ENCODE results near the gene PCCA. TPM values are rescaled to one million over a fixed set of nuclear protein-coding genes. Genes with fewer than 3 reads are reported as not detected.

PCCA gene
- total and polyA plus RNA-seq, 2 donors (not counting 1 experiment from before 2014, with no cell fraction given) = 11.2 to 73.0 TPM

DNA sequence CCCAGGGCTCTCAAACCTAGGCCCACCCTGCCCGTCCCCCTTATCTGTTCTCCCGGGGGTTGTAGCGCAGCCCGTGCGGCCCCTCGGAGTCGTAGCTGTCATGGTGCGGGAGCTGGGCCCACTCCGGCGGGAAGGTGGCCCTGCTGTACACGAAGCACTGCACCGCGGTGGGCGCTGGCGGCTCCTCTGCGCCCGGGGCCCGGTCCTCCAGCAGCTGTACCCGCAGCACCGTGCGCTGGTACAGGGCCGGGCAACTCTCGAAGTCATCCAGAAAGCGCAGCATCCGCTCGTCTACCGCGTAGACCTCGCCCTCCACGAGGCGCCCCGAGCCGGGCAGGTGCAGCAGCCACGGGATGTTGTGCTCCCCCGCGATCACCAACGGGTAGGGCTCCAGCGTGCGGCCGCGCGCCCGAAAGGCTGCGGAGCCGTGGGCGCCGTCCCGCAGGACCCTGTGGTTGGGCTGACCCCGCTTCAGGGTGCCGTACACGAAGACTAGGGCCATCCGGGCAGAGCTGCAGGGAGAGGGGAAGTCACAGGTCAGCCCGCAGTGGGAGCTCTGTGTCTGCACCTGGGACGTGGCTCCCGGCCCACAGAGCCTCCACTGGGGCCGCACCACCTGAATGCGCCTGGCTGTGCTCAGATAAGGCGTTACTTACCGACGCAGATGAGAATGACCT is 443.3 kb downstream of the PCCA start:
- no peak for DNase-seq (ENCODE audit: low read depth in 2 of 2)
- no peaks in the 10 kb centered on the region for H3K36me3 ChIP-seq (ENCODE audit: control insufficient read depth, insufficient read depth, low read length)
- H2AFZ ChIP-seq (ENCODE audit: low read length) = no peak overlapping the region
- H4K20me1 ChIP-seq (ENCODE audit: control insufficient read depth, extremely low read depth, insufficient read depth, low read length) = no peaks in the 10 kb centered on the region
- H3K9me3 ChIP-seq (ENCODE audit: control insufficient read depth, insufficient read depth, low read depth, low read length) = no peaks in the 10 kb centered on the region
- H3K4me3 ChIP-seq (replicated peaks in 1 of 4; ENCODE audit: control extremely low read depth in 1 of 4, insufficient read depth in 1 of 4, low read depth in 3 of 4, low read length in 4 of 4) = no peak overlapping the region
- no peak overlapping the region for H3K27ac ChIP-seq (ENCODE audit: insufficient read depth, low read length)
- TF ChIP-seq EZH2 (IDR thresholded peaks at IDR 0.05; ENCODE audit: low read length, missing control alignments) = no peak
- TF ChIP-seq, protein P1, sequence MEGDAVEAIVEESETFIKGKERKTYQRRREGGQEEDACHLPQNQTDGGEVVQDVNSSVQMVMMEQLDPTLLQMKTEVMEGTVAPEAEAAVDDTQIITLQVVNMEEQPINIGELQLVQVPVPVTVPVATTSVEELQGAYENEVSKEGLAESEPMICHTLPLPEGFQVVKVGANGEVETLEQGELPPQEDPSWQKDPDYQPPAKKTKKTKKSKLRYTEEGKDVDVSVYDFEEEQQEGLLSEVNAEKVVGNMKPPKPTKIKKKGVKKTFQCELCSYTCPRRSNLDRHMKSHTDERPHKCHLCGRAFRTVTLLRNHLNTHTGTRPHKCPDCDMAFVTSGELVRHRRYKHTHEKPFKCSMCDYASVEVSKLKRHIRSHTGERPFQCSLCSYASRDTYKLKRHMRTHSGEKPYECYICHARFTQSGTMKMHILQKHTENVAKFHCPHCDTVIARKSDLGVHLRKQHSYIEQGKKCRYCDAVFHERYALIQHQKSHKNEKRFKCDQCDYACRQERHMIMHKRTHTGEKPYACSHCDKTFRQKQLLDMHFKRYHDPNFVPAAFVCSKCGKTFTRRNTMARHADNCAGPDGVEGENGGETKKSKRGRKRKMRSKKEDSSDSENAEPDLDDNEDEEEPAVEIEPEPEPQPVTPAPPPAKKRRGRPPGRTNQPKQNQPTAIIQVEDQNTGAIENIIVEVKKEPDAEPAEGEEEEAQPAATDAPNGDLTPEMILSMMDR (conservative IDR thresholded peaks at IDR 0.05 in 1 of 2, IDR thresholded peaks at IDR 0.05 in 1 of 2; ENCODE audit: low read depth in 1 of 2, low read length in 2 of 2) = no peak
- no peak overlapping the region for H3K9ac ChIP-seq (ENCODE audit: insufficient read depth, low read length)
- no peaks in the 10 kb centered on the region for H3K27me3 ChIP-seq (ENCODE audit: control insufficient read depth, insufficient read depth, low read length)
- H3K79me2 ChIP-seq (ENCODE audit: control insufficient read depth, insufficient read depth, low read length) = no peaks in the 10 kb centered on the region
- H3K4me2 ChIP-seq (ENCODE audit: extremely low read depth, insufficient read depth, low read length) = no peak overlapping the region
- no peaks in the 10 kb centered on the region for H3K4me1 ChIP-seq (ENCODE audit: control insufficient read depth, extremely low read depth, insufficient read depth, low read length)

DNA sequence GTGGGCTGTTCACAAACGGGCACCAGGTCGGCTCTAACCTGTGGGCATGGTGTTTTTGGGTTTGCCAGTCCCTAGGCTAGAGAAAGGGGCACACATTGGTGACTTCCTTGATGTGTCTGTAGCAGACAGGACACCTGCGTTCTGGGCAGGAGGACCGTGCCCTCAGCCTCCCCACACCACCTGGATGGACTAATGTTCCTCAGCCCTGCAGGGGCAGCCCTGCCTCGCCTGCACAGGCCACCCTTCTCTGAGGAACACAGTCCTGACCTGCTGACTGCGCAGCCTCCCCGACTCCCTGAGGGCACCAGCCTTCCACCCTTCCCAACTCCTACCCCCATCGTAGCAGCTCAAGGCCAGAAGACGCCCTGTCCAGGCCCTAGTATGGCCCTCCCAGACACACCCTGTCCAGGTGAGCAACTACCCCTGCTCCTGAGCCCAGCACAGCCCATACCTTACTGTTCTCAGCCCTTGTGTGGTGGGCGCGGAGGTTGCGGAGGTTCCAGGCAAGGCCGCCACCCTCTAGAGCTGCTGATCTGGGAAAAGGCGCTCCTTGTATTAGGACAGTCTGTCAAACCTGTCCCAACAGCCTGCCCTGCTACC is 444.0 kb downstream of the PCCA start:
- no peaks in the 10 kb centered on the region for H3K9me3 ChIP-seq (ENCODE audit: control insufficient read depth, insufficient read depth, low read depth, low read length)
- H3K36me3 ChIP-seq (ENCODE audit: control insufficient read depth, insufficient read depth, low read length) = no peaks in the 10 kb centered on the region
- no peaks in the 10 kb centered on the region for H4K20me1 ChIP-seq (ENCODE audit: control insufficient read depth, extremely low read depth, insufficient read depth, low read length)
- TF ChIP-seq, protein P1 (conservative IDR thresholded peaks at IDR 0.05 in 1 of 2, IDR thresholded peaks at IDR 0.05 in 1 of 2; ENCODE audit: low read depth in 1 of 2, low read length in 2 of 2) = no peak
- no peak for TF ChIP-seq EZH2 (IDR thresholded peaks at IDR 0.05; ENCODE audit: low read length, missing control alignments)
- no peaks in the 10 kb centered on the region for H3K27me3 ChIP-seq (ENCODE audit: control insufficient read depth, insufficient read depth, low read length)
- no peak for DNase-seq (ENCODE audit: low read depth in 2 of 2)
- H3K9ac ChIP-seq (ENCODE audit: insufficient read depth, low read length) = no peak overlapping the region
- H3K79me2 ChIP-seq (ENCODE audit: control insufficient read depth, insufficient read depth, low read length) = no peaks in the 10 kb centered on the region
- H2AFZ ChIP-seq (ENCODE audit: low read length) = no peak overlapping the region
- no peak overlapping the region for H3K27ac ChIP-seq (ENCODE audit: insufficient read depth, low read length)
- no peaks in the 10 kb centered on the region for H3K4me1 ChIP-seq (ENCODE audit: control insufficient read depth, extremely low read depth, insufficient read depth, low read length)
- no peak overlapping the region for H3K4me2 ChIP-seq (ENCODE audit: extremely low read depth, insufficient read depth, low read length)
- H3K4me3 ChIP-seq (replicated peaks in 1 of 4; ENCODE audit: control extremely low read depth in 1 of 4, insufficient read depth in 1 of 4, low read depth in 3 of 4, low read length in 4 of 4) = no peak overlapping the region

DNA sequence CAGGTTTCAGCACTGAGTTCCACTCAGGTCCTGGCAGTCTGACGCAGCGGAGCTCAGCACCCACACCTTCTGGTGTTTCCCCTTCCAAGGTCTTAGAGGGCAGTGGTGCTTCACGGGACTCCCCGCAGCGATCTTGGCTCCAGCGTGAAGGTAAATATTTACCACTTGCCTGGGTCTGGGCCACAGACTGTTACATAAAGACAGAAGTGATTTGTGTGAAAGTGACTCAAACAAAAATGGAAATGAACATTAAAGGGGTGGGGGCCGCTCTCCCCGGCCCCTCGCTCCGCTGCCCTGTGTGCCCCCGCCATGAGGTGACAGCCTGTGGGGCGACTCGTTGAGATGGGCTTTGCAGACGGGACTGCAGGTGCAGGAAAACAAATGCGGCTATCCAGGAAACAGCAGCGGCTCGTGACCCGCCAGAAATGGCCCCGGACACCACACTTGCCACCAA is 444.7 kb downstream of the PCCA start:
- Histone ChIP-seq H3K4me1 (ENCODE audit: control insufficient read depth, extremely low read depth, insufficient read depth, low read length) (no peaks in the 10 kb centered on the region), H2AFZ (ENCODE audit: low read length) (no peak overlapping the region), H4K20me1 (ENCODE audit: control insufficient read depth, extremely low read depth, insufficient read depth, low read length) (no peaks in the 10 kb centered on the region), H3K79me2 (ENCODE audit: control insufficient read depth, insufficient read depth, low read length) (no peaks in the 10 kb centered on the region), H3K9ac (ENCODE audit: insufficient read depth, low read length) (no peak overlapping the region), H3K4me2 (ENCODE audit: extremely low read depth, insufficient read depth, low read length) (no peak overlapping the region), H3K9me3 (ENCODE audit: control insufficient read depth, insufficient read depth, low read depth, low read length) (no peaks in the 10 kb centered on the region), H3K36me3 (ENCODE audit: control insufficient read depth, insufficient read depth, low read length) (no peaks in the 10 kb centered on the region), H3K27ac (ENCODE audit: insufficient read depth, low read length) (no peak overlapping the region), H3K4me3 (replicated peaks in 1 of 4; ENCODE audit: control extremely low read depth in 1 of 4, insufficient read depth in 1 of 4, low read depth in 3 of 4, low read length in 4 of 4) (no peak overlapping the region), H3K27me3 (ENCODE audit: control insufficient read depth, insufficient read depth, low read length) (no peaks in the 10 kb centered on the region)
- TF ChIP-seq EZH2 (IDR thresholded peaks at IDR 0.05; ENCODE audit: low read length, missing control alignments) = no peak
- no peak for DNase-seq (ENCODE audit: low read depth in 2 of 2)
